ENCODE data around the gene TBCD. TPM values are rescaled to one million over a fixed set of nuclear protein-coding genes. Genes with fewer than 3 reads are reported as not detected.

TBCD gene
- total and polyA plus RNA-seq, 9 of the 15 experiments (the other 6 are each of a cell fraction or from before 2014, with no cell fraction given): 8.9 to 98.5 (median 28.0) TPM

DNA sequence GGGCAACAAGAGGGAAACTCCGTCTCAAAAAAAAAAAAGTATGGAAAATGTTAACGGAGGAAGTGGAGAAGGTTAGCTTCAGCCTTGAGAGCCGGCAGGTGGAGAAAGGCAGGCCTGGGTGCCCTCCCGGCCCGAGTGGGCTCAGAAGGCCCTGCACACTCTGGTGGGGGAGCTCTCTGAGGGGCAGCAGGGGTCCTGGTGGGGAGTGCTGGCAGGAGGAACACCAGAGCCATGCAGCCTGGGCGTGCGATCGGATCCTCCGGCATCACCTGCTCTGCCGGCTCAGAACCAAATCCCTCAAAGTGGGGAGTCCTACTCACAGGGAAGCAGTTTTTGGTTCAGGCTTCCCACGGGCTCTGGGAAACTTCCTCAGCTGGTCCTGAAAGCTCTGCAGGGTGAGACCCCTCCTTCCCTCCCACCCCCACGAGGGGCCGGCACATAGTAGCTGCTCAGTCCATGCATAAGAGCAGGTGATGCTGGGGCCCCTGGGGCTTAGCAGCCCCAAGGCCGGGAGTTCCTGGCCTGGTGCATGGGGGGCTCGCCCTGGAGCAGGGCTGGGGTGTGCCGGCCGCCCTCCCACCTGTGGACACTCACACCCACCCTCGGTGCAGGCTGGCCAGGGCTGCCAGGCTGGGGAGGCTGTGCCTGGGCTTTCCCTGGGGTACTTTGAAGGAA is 15.2 kb upstream of the TBCD start:
- peak overlapping the region; percentile 69 for H3K4me3 ChIP-seq
- ChIA-PET CTCF (ENCODE audit: low intra/inter-chr PET ratio) (no interaction called here), POLR2A (interaction anchor here (0.6 to 0.7 kb wide), 2 partner anchors 12 to 535 kb away, joined by 3 read pairs; no protein-coding TSS in a partner anchor)
- in situ Hi-C loops (cut with MboI) (no loop called here), intact Hi-C loops (cut with micrococcal nuclease) (no loop called here)
- peaks cover 22% of the 10 kb centered on the region for H3K79me2 ChIP-seq (ENCODE audit: control insufficient read depth, insufficient read depth, low read length)
- no peaks in the 10 kb centered on the region for H4K20me1 ChIP-seq (replicated peaks; ENCODE audit: control insufficient read depth, insufficient read depth, low read length)
- H3K9ac ChIP-seq (ENCODE audit: insufficient read depth in 1 of 2, low read depth in 2 of 2, low read length in 2 of 2): peak overlapping the region in 1 of 2 experiments; percentile 97; a peak in 2 of 4 replicates
- TF ChIP-seq NFXL1 (CRISPR knock-in tag; IDR thresholded peaks at IDR 0.05) (no peak), ZNF324 (CRISPR knock-in tag; IDR thresholded peaks at IDR 0.05) (no peak), POLR2G (IDR thresholded peaks at IDR 0.05; ENCODE audit: low read depth, low read length) (peak; percentile 45), RBFOX2 (IDR thresholded peaks at IDR 0.05; ENCODE audit: low read depth, low read length) (peak; percentile 36; the same call in 1 of the 2 replicates)
- TF ChIP-seq, protein P1, sequence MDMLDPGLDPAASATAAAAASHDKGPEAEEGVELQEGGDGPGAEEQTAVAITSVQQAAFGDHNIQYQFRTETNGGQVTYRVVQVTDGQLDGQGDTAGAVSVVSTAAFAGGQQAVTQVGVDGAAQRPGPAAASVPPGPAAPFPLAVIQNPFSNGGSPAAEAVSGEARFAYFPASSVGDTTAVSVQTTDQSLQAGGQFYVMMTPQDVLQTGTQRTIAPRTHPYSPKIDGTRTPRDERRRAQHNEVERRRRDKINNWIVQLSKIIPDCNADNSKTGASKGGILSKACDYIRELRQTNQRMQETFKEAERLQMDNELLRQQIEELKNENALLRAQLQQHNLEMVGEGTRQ (CRISPR knock-in tag; IDR thresholded peaks at IDR 0.05): no peak
- BruUV-seq (replicated peaks): no TSS peak
- DNase-seq (ENCODE audit: extremely low read depth in 1 of 4, low spot score in 3 of 4) (no peak), FAIRE-seq (no peak), ATAC-seq (no peak)
- H3K4me2 ChIP-seq (ENCODE audit: insufficient read depth, low read length): peak overlapping the region; percentile 75
- peaks cover 33% of the 10 kb centered on the region for H3K9me3 ChIP-seq (replicated peaks; ENCODE audit: control insufficient read depth, insufficient read depth, low read depth, low read length)
- no peak overlapping the region for H2AFZ ChIP-seq (ENCODE audit: low read depth, low read length)
- 89% methylated on average over 13 of the region's 18 CpGs for WGBS (ENCODE audit: insufficient coverage, low coverage, missing lambda C conversion rate)
- peaks cover 42% of the 10 kb centered on the region for H3K36me3 ChIP-seq (ENCODE audit: control insufficient read depth, insufficient read depth, low read length)
- peaks cover 13 to 44% of the 10 kb centered on the region in 2 experiments; a peak in 4 of 5 replicates for H3K4me1 ChIP-seq (replicated peaks in 1 of 2; ENCODE audit: control insufficient read depth in 2 of 2, insufficient read depth in 2 of 2, low read length in 2 of 2)
- no peaks in the 10 kb centered on the region for H3K9me1 ChIP-seq (ENCODE audit: control insufficient read depth, insufficient read depth, low read length)
- H3K27ac ChIP-seq (ENCODE audit: extremely low read depth, low read depth, low read length): no peak overlapping the region
- H3K27me3 ChIP-seq (ENCODE audit: control insufficient read depth in 2 of 2, insufficient read depth in 2 of 2, low read length in 2 of 2): no peaks in the 10 kb centered on the region
